SK-N-SH (cell line): ENCODE measurements around the gene KDM4C.
"Not testable (repeated sequence)": the region's sequence is repeated elsewhere in the genome, so short reads cannot be mapped to it uniquely, and the experiment has no call there.

Experiments used
- CTCF ChIP-seq: fragments of 200-600 bp; sonication (generic); IDR thresholded peaks from 2 replicates; pipeline ENCODE4 v1.6.1; 2017; ENCODE audit warnings: antibody characterized with exemption, mild to moderate bottlenecking, moderate library complexity
- EZH2phosphoT487 ChIP-seq: fragments of 200-600 bp; sonication (generic); IDR thresholded peaks from 2 replicates; pipeline ENCODE4 v1.6.1; 2017; ENCODE audit warnings: low read depth, mixed run types, mild to moderate bottlenecking, antibody characterized with exemption, moderate library complexity, borderline replicate concordance
- IRF3 ChIP-seq: fragments of 150-350 bp; IDR thresholded peaks from 2 replicates; pipeline ENCODE4 v1.6.1; 2016; ENCODE audit warnings: mild to moderate bottlenecking, low read depth, low read length
- JUND ChIP-seq: IDR thresholded peaks from 2 replicates; pipeline ENCODE4 v1.4.0; 2012
- MAX ChIP-seq: IDR thresholded peaks from 2 replicates; pipeline ENCODE4 v1.4.0; 2012; ENCODE audit warnings: low read depth
- NFIC ChIP-seq: IDR thresholded peaks from 2 replicates; pipeline ENCODE4 v1.4.0; 2012; ENCODE audit warnings: borderline replicate concordance
- POLR2AphosphoS5 ChIP-seq: IDR thresholded peaks from 2 replicates; pipeline ENCODE4 v1.6.1; 2012; ENCODE audit warnings: low read depth, low read length
- RCOR1 ChIP-seq: fragments of 150-350 bp; IDR thresholded peaks from 2 replicates; pipeline ENCODE4 v1.6.1; 2017; ENCODE audit warnings: antibody characterized with exemption, low read length
- REST ChIP-seq: IDR thresholded peaks from 2 replicates; pipeline ENCODE4 v1.6.1; 2012; ENCODE audit warnings: mild to moderate bottlenecking, low read depth, low read length, moderate library complexity
- RFX5 ChIP-seq: IDR thresholded peaks from 2 replicates; pipeline ENCODE4 v1.6.1; 2012; ENCODE audit warnings: mild to moderate bottlenecking, improper control_type of control experiment, low read length
- RXRA ChIP-seq: IDR thresholded peaks from 2 replicates; pipeline ENCODE4 v1.4.0; 2012; ENCODE audit warnings: low read depth, mild to moderate bottlenecking, borderline replicate concordance
- USF1 ChIP-seq: IDR thresholded peaks from 2 replicates; pipeline ENCODE4 v1.4.0; 2012; ENCODE audit warnings: low read depth, borderline replicate concordance
- YY1 ChIP-seq: IDR thresholded peaks from 2 replicates; pipeline ENCODE4 v1.4.0; 2012; ENCODE audit warnings: low read depth, mild to moderate bottlenecking
- TF ChIP-seq, protein P1 (sequence below): fragments of 150-350 bp; IDR thresholded peaks from 2 replicates; pipeline ENCODE4 v1.6.1; 2017; ENCODE audit warnings: antibody characterized with exemption, low read length, low read depth, borderline replicate concordance

GRCh38 chr9:6754861-6755260 is 2.9 kb upstream of the KDM4C start:
- not testable (repeated sequence) for TF ChIP-seq MAX, YY1, RCOR1, IRF3, CTCF, POLR2AphosphoS5, NFIC, JUND, EZH2phosphoT487, USF1, REST, RFX5, RXRA
- TF ChIP-seq, protein P1, sequence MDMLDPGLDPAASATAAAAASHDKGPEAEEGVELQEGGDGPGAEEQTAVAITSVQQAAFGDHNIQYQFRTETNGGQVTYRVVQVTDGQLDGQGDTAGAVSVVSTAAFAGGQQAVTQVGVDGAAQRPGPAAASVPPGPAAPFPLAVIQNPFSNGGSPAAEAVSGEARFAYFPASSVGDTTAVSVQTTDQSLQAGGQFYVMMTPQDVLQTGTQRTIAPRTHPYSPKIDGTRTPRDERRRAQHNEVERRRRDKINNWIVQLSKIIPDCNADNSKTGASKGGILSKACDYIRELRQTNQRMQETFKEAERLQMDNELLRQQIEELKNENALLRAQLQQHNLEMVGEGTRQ: not testable (repeated sequence)
